PC-9 (cell line): ENCODE measurements around the gene TOR4A. TPM values are rescaled to one million over a fixed set of nuclear protein-coding genes. Genes with fewer than 3 reads are reported as not detected.
A peak's percentile ranks its signal among the peaks of the same experiment; 100 is the strongest.
"Not testable (repeated sequence)": the region's sequence is repeated elsewhere in the genome, so short reads cannot be mapped to it uniquely, and the experiment has no call there.

Source experiments
- BruUV-seq: library from RNA; stranded (reverse); fragments of 400-500 nt; replicated peaks from 2 replicates; lab custom pipeline; 2021; lab: Mats Ljungman, UMichigan
- CTCF ChIA-PET: fragments of 300-600 bp; sonication (Branson Sonifier 250); formaldehyde crosslinking; loops from one replicate; lab custom pipeline; 2022; ENCODE audit warnings: antibody characterized with exemption; lab: Charles Lee
- POLR2A ChIA-PET: fragments of 300-600 bp; sonication (Branson Sonifier 250); formaldehyde crosslinking; loops from one replicate; lab custom pipeline; 2022; ENCODE audit warnings: antibody characterized with exemption; ENCODE audit not compliant: unreplicated experiment; lab: Charles Lee
- DNase-seq, 2 experiments: peaks; one replicate each; pipeline versions ENCODE4 v3.0.0 to v3.0.0-alpha.2; 2015 to 2022; ENCODE audit warnings: mixed read lengths in 1 of 2
- H2AFZ ChIP-seq: fragments of 200-600 bp; sonication (generic); 2 replicates; pipeline ENCODE4 v1.8.1; 2017; ENCODE audit warnings: antibody characterized with exemption
- H3F3A ChIP-seq: fragments of 200-600 bp; sonication (generic); 2 replicates; pipeline ENCODE4 v1.8.1; 2017; ENCODE audit warnings: antibody characterized with exemption, mild to moderate bottlenecking, low read depth; ENCODE audit not compliant: insufficient read depth
- H3K27ac ChIP-seq: fragments of 200-600 bp; sonication (generic); 2 replicates; pipeline ENCODE4 v1.6.1; 2016; ENCODE audit warnings: mixed run types
- H3K27me3 ChIP-seq: fragments of 200-600 bp; sonication (generic); 2 replicates; pipeline ENCODE4 v1.6.1; 2016; ENCODE audit warnings: low read depth, mixed run types; ENCODE audit not compliant: insufficient read depth
- H3K36me3 ChIP-seq: fragments of 200-600 bp; sonication (generic); 2 replicates; pipeline ENCODE4 v1.6.1; 2016; ENCODE audit warnings: low read depth, mixed run types
- H3K4me1 ChIP-seq: fragments of 200-600 bp; sonication (generic); replicated peaks from 2 replicates; pipeline ENCODE4 v1.6.1; 2016; ENCODE audit warnings: mixed run types; ENCODE audit not compliant: insufficient read depth
- H3K4me2 ChIP-seq: fragments of 200-600 bp; sonication (generic); 2 replicates; pipeline ENCODE4 v1.6.1; 2017; ENCODE audit warnings: mixed run types
- H3K4me3 ChIP-seq: fragments of 200-600 bp; sonication (generic); 2 replicates; pipeline ENCODE4 v1.6.1; 2016; ENCODE audit warnings: mixed run types
- H3K79me2 ChIP-seq: fragments of 200-600 bp; sonication (generic); 2 replicates; pipeline ENCODE4 v1.6.1; 2017; ENCODE audit warnings: low read depth, mixed run types
- H3K9me2 ChIP-seq: fragments of 200-600 bp; sonication (generic); 2 replicates; pipeline ENCODE4 v1.8.1; 2017; ENCODE audit warnings: mild to moderate bottlenecking; ENCODE audit not compliant: insufficient read depth
- H3K9me3 ChIP-seq: fragments of 200-600 bp; sonication (generic); 2 replicates; pipeline ENCODE4 v1.8.1; 2016; ENCODE audit warnings: low read depth; ENCODE audit not compliant: insufficient read depth
- H4K20me1 ChIP-seq: fragments of 200-600 bp; sonication (generic); 2 replicates; pipeline ENCODE4 v1.8.1; 2017; ENCODE audit not compliant: insufficient read depth
- CTCF ChIP-seq: fragments of 200-600 bp; sonication (generic); conservative IDR thresholded peaks from 2 replicates; pipeline ENCODE4 v1.6.1; 2017; ENCODE audit warnings: mixed run types, antibody characterized with exemption, mild to moderate bottlenecking, moderate library complexity
- EZH2 ChIP-seq: fragments of 200-600 bp; sonication (generic); IDR thresholded peaks from 2 replicates; pipeline ENCODE4 v1.8.0; 2017; ENCODE audit warnings: antibody characterized with exemption, low read depth
- intact Hi-C: fragments of 100-400 bp; cut with micrococcal nuclease; formaldehyde crosslinking; loops from one replicate; pipeline ENCODE4 v1.10.0; 2022; ENCODE audit not compliant: unreplicated experiment
- total RNA-seq: library from RNA; stranded (reverse); gene quantifications from 2 replicates; pipeline ENCODE4 v1.2.3, GENCODE V29; 2021

TOR4A gene
- total RNA-seq, 1 experiment from 2014 or later: 48.9 TPM

GRCh38 chr9:137256362-137256761 is 21.2 kb upstream of the TOR4A start:
- H3K4me3 ChIP-seq: peak overlapping the region; percentile 92
- H3K27me3 ChIP-seq: no peaks in the 10 kb centered on the region
- H4K20me1 ChIP-seq: peaks cover 7% of the 10 kb centered on the region
- DNase-seq: no peak
- H3K9me3 ChIP-seq: no peaks in the 10 kb centered on the region
- H3K27ac ChIP-seq: no peak overlapping the region
- TSS peak; percentile 42 for BruUV-seq
- TF ChIP-seq CTCF: no peak
- no peak for TF ChIP-seq EZH2
- ChIA-PET POLR2A (interaction anchor here (0.5 to 0.6 kb wide), 2 partner anchors 182 to 191 kb away, joined by 3 read pairs; no protein-coding TSS in a partner anchor), CTCF (interaction anchor here (0.6 to 1.5 kb wide), 2 partner anchors 20 to 279 kb away, joined by 3 to 7 read pairs; no protein-coding TSS in a partner anchor)
- H3K4me1 ChIP-seq: peaks cover 22% of the 10 kb centered on the region
- no peak overlapping the region for H2AFZ ChIP-seq
- peaks cover 20% of the 10 kb centered on the region for H3K79me2 ChIP-seq
- H3F3A ChIP-seq: peaks cover 22% of the 10 kb centered on the region
- H3K4me2 ChIP-seq: peak overlapping the region; percentile 96
- H3K36me3 ChIP-seq: no peaks in the 10 kb centered on the region
- intact Hi-C loops: no loop called here
- no peaks in the 10 kb centered on the region for H3K9me2 ChIP-seq

GRCh38 chr9:137256856-137257255 is 20.7 kb upstream of the TOR4A start:
- no peak for DNase-seq
- Histone ChIP-seq H4K20me1 (peaks cover 7% of the 10 kb centered on the region), H3K4me1 (peaks cover 22% of the 10 kb centered on the region), H3K9me2 (no peaks in the 10 kb centered on the region), H3K27me3 (no peaks in the 10 kb centered on the region), H3K4me3 (no peak overlapping the region; the same call in 1 of the 2 replicates), H3F3A (peaks cover 24% of the 10 kb centered on the region), H3K79me2 (peaks cover 20% of the 10 kb centered on the region), H3K36me3 (no peaks in the 10 kb centered on the region), H2AFZ (no peak overlapping the region), H3K9me3 (no peaks in the 10 kb centered on the region), H3K4me2 (peak overlapping the region; percentile 96), H3K27ac (no peak overlapping the region)
- TF ChIP-seq CTCF: no peak
- TF ChIP-seq EZH2: no peak
- BruUV-seq: no TSS peak
- CTCF ChIA-PET: interaction anchor here (0.6 to 1.5 kb wide), 2 partner anchors 20 to 278 kb away, joined by 3 to 7 read pairs; no protein-coding TSS in a partner anchor
- intact Hi-C loops: loop anchor here (1.0 kb wide), 1 partner anchor 30 kb away; the partner anchor contains the start of gene RNF224
- POLR2A ChIA-PET: interaction anchor here (0.5 kb wide), 1 partner anchor 191 kb away, joined by 3 read pairs; no protein-coding TSS in a partner anchor

- peak in 1 of 2 experiments; percentile 43 for DNase-seq
Observed at GRCh38 chr9:137262173-137262908, 15.2 kb upstream of the TOR4A start.

More at GRCh38 chr9:137262173-137262908, 15.2 kb upstream of the TOR4A start:
- TF ChIP-seq CTCF: peak; percentile 58
- H3K9me3 ChIP-seq, POLR2A ChIA-PET, BruUV-seq, H3K4me2 ChIP-seq, intact Hi-C loops, H3K27ac ChIP-seq, H3K79me2 ChIP-seq, H3K4me1 ChIP-seq, H4K20me1 ChIP-seq, H3K4me3 ChIP-seq, H3K27me3 ChIP-seq, H3K9me2 ChIP-seq, H2AFZ ChIP-seq, H3K36me3 ChIP-seq: not testable (repeated sequence)
- CTCF ChIA-PET: interaction anchor here (0.6 to 0.8 kb wide), 2 partner anchors 26 to 139 kb away, joined by 3 to 9 read pairs; no protein-coding TSS in a partner anchor
- peaks cover 17% of the 10 kb centered on the region for H3F3A ChIP-seq
